Stimulated activated naive CD4-positive, alpha-beta T cell treated with Interleukin-2 at 50 U/mL for 16 hours (primary cell): Measurements from ENCODE around the gene MDK.
"Not testable (repeated sequence)": the region's sequence is repeated elsewhere in the genome, so short reads cannot be mapped to it uniquely, and the experiment has no call there.

Experiments used
- DNase-seq: peaks from one replicate; lab custom pipeline; 2025; lab: John Stamatoyannopoulos, UW

MDK gene

GRCh38 chr11:46369458-46370152 lies 11.9 kb upstream of the MDK start:
- peak; percentile 52 for DNase-seq

GRCh38 chr11:46370253-46370652 lies 11.2 kb upstream of the MDK start:
- DNase-seq, result no peak

- DNase-seq, result not testable (repeated sequence)
Observed at GRCh38 chr11:46371262-46371661, 10.2 kb upstream of the MDK start.

GRCh38 chr11:46372086-46372485 lies 9.4 kb upstream of the MDK start:
- DNase-seq, result no peak

- not testable (repeated sequence) for DNase-seq
Observed at GRCh38 chr11:46372501-46372900, 9.0 kb upstream of the MDK start.

- DNase-seq, result no peak
Observed at GRCh38 chr11:46373787-46374740, 7.4 kb upstream of the MDK start.

- DNase-seq, result no peak
Observed at GRCh38 chr11:46374815-46375214, 6.7 kb upstream of the MDK start.

- DNase-seq, result no peak
Observed at GRCh38 chr11:46375392-46376101, 5.9 kb upstream of the MDK start.

GRCh38 chr11:46376258-46377050 lies 5.0 kb upstream of the MDK start:
- no peak for DNase-seq

- no peak for DNase-seq
Observed at GRCh38 chr11:46377290-46377689, 4.2 kb upstream of the MDK start.

- DNase-seq, result no peak
Observed at GRCh38 chr11:46377831-46378230, 3.6 kb upstream of the MDK start.

- DNase-seq, result no peak
Observed at GRCh38 chr11:46378296-46378695, 3.2 kb upstream of the MDK start.

- DNase-seq, result no peak
Observed at GRCh38 chr11:46378811-46379481, 2.5 kb upstream of the MDK start.

GRCh38 chr11:46379482-46380293 lies 1.8 kb upstream of the MDK start:
- not testable (repeated sequence) for DNase-seq

GRCh38 chr11:46380340-46381047 lies 975 bp upstream of the MDK start:
- peak; percentile 65 for DNase-seq

GRCh38 chr11:46381819-46382645 lies 563 bp downstream of the MDK start:
- peak; percentile 13 for DNase-seq

GRCh38 chr11:46382646-46383403 lies 1.4 kb downstream of the MDK start:
- no peak for DNase-seq

GRCh38 chr11:46383404-46383758 lies 1.9 kb downstream of the MDK start:
- no peak for DNase-seq
